Neuronal stem cell (in vitro differentiated cells): Measurements from ENCODE around the gene CGB1. TPM values are rescaled to one million over a fixed set of nuclear protein-coding genes. Genes with fewer than 3 reads are reported as not detected.

Source experiments
- DNase-seq: peaks from one replicate; pipeline ENCODE4 v3.0.0-alpha.2; 2013; ENCODE audit warnings: low spot score
- H2AFZ ChIP-seq: one replicate; pipeline ENCODE4 v1.6.1; 2013; ENCODE audit warnings: mild to moderate bottlenecking, low read length, inconsistent platforms
- H2AK5ac ChIP-seq: 2 replicates; pipeline ENCODE4 v1.6.1; 2013; ENCODE audit warnings: low read depth, mild to moderate bottlenecking, inconsistent platforms, low read length, moderate library complexity, mixed read lengths
- H2BK120ac ChIP-seq: 2 replicates; pipeline ENCODE4 v1.6.1; 2013; ENCODE audit warnings: low read depth, mild to moderate bottlenecking, inconsistent platforms, low read length, moderate library complexity, mixed read lengths
- H2BK12ac ChIP-seq: one replicate; pipeline ENCODE4 v1.6.1; 2013; ENCODE audit warnings: low read length, inconsistent platforms
- H2BK15ac ChIP-seq: 2 replicates; pipeline ENCODE4 v1.6.1; 2013; ENCODE audit warnings: mild to moderate bottlenecking, low read length, inconsistent platforms, mixed read lengths
- H2BK5ac ChIP-seq: one replicate; pipeline ENCODE4 v1.6.1; 2013; ENCODE audit warnings: inconsistent platforms, mild to moderate bottlenecking, low read length, moderate library complexity
- H3K14ac ChIP-seq: one replicate; pipeline ENCODE4 v1.6.1; 2013; ENCODE audit warnings: low read length, inconsistent platforms
- H3K18ac ChIP-seq: 2 replicates; pipeline ENCODE4 v1.6.1; 2013; ENCODE audit warnings: low read length, inconsistent platforms
- H3K23ac ChIP-seq: 2 replicates; pipeline ENCODE4 v1.6.1; 2013; ENCODE audit warnings: low read depth, mild to moderate bottlenecking, mixed read lengths, low read length, inconsistent platforms; ENCODE audit not compliant: poor library complexity
- H3K27ac ChIP-seq: replicated peaks from 3 replicates; pipeline ENCODE4 v1.5.1; 2013; ENCODE audit warnings: low read length, inconsistent platforms
- H3K27me3 ChIP-seq, 3 experiments: 2 replicates each; pipeline ENCODE4 v1.6.1; 2013; ENCODE audit warnings: low read length in 3 of 3, mild to moderate bottlenecking in 2 of 3, inconsistent platforms in 1 of 3, low read depth in 1 of 3, mixed read lengths in 1 of 3, moderate library complexity in 1 of 3; ENCODE audit not compliant: control insufficient read depth in 3 of 3, insufficient read depth in 3 of 3
- H3K36me3 ChIP-seq, 2 donors: replicated peaks in 1 of 2; 2 replicates each; pipeline ENCODE4 v1.6.1; 2013; ENCODE audit warnings: low read length in 2 of 2; ENCODE audit not compliant: control insufficient read depth in 2 of 2, insufficient read depth in 2 of 2
- H3K4ac ChIP-seq: 2 replicates; pipeline ENCODE4 v1.6.1; 2013; ENCODE audit warnings: inconsistent platforms, mild to moderate bottlenecking, low read length, moderate library complexity
- H3K4me1 ChIP-seq, 2 donors: 1 replicate in 1 of 2; 2 replicates in 1 of 2; pipeline ENCODE4 v1.6.1; 2013; ENCODE audit warnings: low read length in 2 of 2, low read depth in 1 of 2; ENCODE audit not compliant: control insufficient read depth in 2 of 2, insufficient read depth in 1 of 2
- H3K4me2 ChIP-seq: one replicate; pipeline ENCODE4 v1.6.1; 2013; ENCODE audit warnings: mild to moderate bottlenecking, low read length, inconsistent platforms; ENCODE audit not compliant: insufficient read depth, poor library complexity, severe bottlenecking
- H3K4me3 ChIP-seq, 2 donors: 2 replicates each; pipeline ENCODE4 v1.5.1; 2013; ENCODE audit warnings: low read length in 2 of 2, mild to moderate bottlenecking in 2 of 2, inconsistent platforms in 1 of 2, moderate library complexity in 1 of 2
- H3K79me1 ChIP-seq: one replicate; pipeline ENCODE4 v1.6.1; 2013; ENCODE audit warnings: low read depth, mild to moderate bottlenecking, inconsistent platforms, low read length, moderate library complexity
- H3K9ac ChIP-seq: one replicate; pipeline ENCODE4 v1.6.1; 2013; ENCODE audit warnings: mild to moderate bottlenecking, low read depth, low read length, inconsistent platforms; ENCODE audit not compliant: poor library complexity
- H3K9me3 ChIP-seq, 2 donors: replicated peaks in 1 of 2; 2 replicates each; pipeline versions ENCODE3 to v1.6.1; 2013; ENCODE audit warnings: low read length in 2 of 2, mild to moderate bottlenecking in 2 of 2, inconsistent platforms in 1 of 2, low read depth in 1 of 2, mixed read lengths in 1 of 2, moderate library complexity in 1 of 2; ENCODE audit not compliant: control insufficient read depth in 2 of 2, insufficient read depth in 1 of 2
- H4K8ac ChIP-seq: one replicate; pipeline ENCODE4 v1.6.1; 2013; ENCODE audit warnings: low read depth, mild to moderate bottlenecking, inconsistent platforms, low read length, moderate library complexity
- H4K91ac ChIP-seq: one replicate; pipeline ENCODE4 v1.6.1; 2013; ENCODE audit warnings: low read length, low read depth, mild to moderate bottlenecking, inconsistent platforms; ENCODE audit not compliant: poor library complexity
- WGBS, 2 donors: extraction: QIAGEN DNeasy Blood & Tissue Kit; methylation state at CpG; one replicate each; pipeline ENCODE4 v1.1.7; 2013; ENCODE audit warnings: missing lambda C conversion rate in 2 of 2, mixed read lengths in 1 of 2; ENCODE audit not compliant: insufficient read length in 2 of 2, insufficient replicate concordance in 1 of 2; ENCODE audit errors: extremely low coverage in 2 of 2; 5-methylcytosine and 5-hydroxymethylcytosine counted together
- small RNA-seq: library from polyadenylated mRNA; stranded (forward); fragments of <200 nt; extraction: miRNeasy Mini kit (QIAGEN cat#:217004); gene quantifications from one replicate; pipeline ENCODE3, GENCODE V24; 2013; ENCODE audit not compliant: insufficient read depth

The CGB1 gene

DNA sequence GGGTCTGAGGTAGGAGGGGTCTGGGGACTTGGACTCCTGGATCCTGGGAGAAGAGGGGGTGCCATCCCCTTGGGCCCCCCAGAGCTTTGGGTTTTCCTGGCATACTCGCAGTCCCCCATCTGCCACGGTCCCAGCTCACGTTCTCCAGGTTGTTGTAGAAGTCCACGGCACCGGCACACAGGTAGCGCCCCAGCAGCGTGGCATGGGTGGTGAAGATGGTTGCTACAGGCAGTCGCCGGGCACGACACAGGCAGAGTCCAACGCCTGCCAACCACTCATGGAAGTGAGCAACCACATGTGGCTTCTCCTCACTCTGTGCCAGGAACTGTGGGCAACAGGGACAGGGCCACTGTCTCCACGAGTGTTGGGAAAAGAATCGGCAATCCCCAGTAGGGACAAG is 51.0 kb downstream of the CGB1 start:
- Histone ChIP-seq H3K4ac (no peak overlapping the region), H3K79me1 (no peaks in the 10 kb centered on the region), H3K9me3 (no peaks in the 10 kb centered on the region), H3K27ac (no peak overlapping the region), H3K23ac (peak overlapping the region; percentile 32), H3K27me3 (no peaks in the 10 kb centered on the region), H2AK5ac (no peak overlapping the region), H3K4me3 (peak overlapping the region in 1 of 2 donors; percentile 20), H3K9ac (no peak overlapping the region), H4K8ac (no peak overlapping the region), H2BK5ac (no peak overlapping the region), H3K18ac (no peak overlapping the region), H3K36me3 (peaks cover 30 to 72% of the 10 kb centered on the region in 2 donors), H3K14ac (no peak overlapping the region), H2BK15ac (no peak overlapping the region), H3K4me1 (no peaks in the 10 kb centered on the region), H4K91ac (no peak overlapping the region), H3K4me2 (no peak overlapping the region), H2BK12ac (peak overlapping the region; percentile 91), H2BK120ac (no peak overlapping the region), H2AFZ (no peak overlapping the region)
- DNase-seq, result no peak
- WGBS, 2 donors, result no CpG with 5 or more reads among the region's 13 CpGs

Small RNAs within 50 kb of the gene (small RNA-seq; reads per million reads assigned to genes)
- gene MIR6798 (11.4 reads per million, percentile 62 among the genes with 10 or more reads in this experiment), gene RN7SL708P (not detected)
